ENCODE results near the gene UVRAG.

UVRAG gene

GRCh38 chr11:76155500-76156227 is 340.7 kb downstream of the UVRAG start:
- no peak for DNase-seq

GRCh38 chr11:76156971-76157427 is 342.0 kb downstream of the UVRAG start:
- peak in 1 of 5 experiments; percentile 8 for DNase-seq

GRCh38 chr11:76157891-76158290 is 342.9 kb downstream of the UVRAG start:
- DNase-seq: no peak

GRCh38 chr11:76158394-76159302 is 343.6 kb downstream of the UVRAG start:
- peak in 1 of 5 experiments; percentile 3 for DNase-seq

- no peak for DNase-seq
These were observed 344.4 kb downstream of the UVRAG start for GRCh38 chr11:76159303-76159937.

DNA sequence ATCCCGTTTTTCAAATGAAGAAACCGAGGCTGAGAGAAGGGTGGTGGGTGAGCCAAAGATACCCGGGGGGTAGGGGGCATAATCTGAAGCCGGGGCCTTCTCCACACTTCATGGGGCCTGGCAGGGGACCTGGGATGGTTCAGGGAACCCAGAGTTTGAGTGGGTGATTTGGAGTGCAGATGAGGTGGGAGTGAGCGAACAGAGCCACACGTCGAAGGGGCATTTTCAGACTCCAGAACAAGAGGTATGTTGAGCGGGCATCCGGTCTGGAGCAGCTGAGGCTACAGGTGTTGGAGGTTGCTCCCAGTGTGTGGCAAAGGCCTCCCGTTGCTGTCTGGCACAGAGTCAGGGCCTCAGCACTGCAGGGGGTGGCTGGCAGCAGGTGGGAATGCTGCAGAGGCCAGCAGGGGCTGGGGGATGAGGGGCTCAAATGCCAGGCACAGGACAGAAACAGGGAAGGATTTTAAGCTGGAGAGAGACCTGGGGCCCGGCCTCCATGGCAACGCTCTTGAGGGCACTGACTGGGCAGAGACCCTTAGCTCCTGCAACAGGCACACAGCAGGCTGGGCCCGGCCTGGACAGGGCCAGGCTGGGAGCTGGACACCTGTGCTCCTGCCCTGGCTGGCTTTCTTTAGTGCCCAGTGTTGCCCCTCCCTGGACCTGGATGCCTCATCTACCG is 345.1 kb downstream of the UVRAG start:
- DNase-seq: peak in 1 of 5 experiments; percentile 5

- DNase-seq: no peak
These were observed 345.8 kb downstream of the UVRAG start for GRCh38 chr11:76160856-76161255.

- DNase-seq: peak in 1 of 5 experiments; percentile 5
These were observed 346.4 kb downstream of the UVRAG start for GRCh38 chr11:76161261-76161961.

DNA sequence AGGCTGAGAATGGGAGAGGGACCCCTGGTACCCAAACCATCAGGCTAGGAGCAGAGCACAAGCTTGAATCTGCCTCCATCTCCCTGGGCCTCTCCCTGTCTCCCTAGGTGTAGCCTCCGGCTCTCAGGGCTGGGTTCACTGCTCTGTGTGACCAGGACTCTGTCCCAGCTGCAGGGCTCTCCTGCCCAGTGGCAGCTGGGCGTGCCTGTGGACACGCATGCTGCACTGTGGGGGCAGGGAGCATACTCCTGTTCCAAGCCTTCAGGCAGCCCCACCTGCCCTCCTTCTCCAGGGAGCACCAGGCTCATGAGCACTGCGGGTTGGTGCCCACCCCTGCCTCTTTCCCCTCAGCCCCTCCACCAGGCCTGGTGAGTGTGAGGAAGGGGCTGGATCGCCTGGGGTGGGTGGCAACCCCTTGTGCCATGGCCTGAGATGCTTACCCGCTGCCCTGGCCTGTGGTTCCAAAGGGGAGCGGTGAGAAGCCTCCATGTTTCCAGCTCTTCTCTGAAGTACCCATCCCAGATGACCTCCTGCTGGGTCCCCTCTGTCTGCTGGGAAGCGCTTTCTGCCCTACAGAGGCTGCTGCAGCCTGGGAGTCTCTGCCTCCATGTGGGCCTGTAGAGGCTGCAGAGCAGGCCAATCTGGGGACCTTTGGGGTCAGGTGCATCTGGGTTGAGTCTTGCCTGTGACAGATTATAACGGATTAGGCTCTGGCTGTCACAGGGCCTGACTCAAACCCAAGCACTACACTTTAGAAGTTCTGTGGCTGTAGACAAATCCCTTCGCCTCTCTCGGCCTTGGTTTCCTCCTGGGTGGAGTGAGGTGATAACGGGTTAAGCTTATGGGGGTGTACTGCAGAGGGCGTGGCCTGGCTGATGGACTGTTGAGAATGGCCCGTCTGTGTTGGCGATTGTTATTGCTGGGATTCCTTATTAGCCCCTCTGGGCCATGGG is 347.6 kb downstream of the UVRAG start:
- no peak for DNase-seq

GRCh38 chr11:76163289-76163880 is 348.4 kb downstream of the UVRAG start:
- DNase-seq: no peak

GRCh38 chr11:76164081-76164480 is 349.1 kb downstream of the UVRAG start:
- no peak for DNase-seq

- no peak for DNase-seq
These were observed 350.1 kb downstream of the UVRAG start for GRCh38 chr11:76164861-76165751.

DNA sequence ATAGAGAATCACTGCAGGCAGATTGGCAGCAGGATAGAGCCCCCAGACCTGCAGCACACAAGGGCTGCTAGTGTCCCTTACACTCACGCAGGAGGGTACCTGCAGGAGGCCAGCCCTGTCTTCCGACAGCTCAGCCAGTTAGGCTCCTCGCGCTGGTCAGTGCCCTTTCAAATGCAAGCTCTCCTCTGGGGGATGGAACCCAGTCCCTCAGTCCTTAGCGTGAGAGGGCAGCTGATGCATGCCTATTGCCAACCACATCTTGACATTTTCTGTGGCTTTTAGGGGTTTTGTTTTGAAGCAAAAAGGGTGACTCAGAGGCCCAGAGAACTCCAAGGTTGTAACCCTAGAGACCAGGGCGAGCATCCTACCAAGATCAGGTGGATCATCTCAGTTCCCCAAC is 351.3 kb downstream of the UVRAG start:
- peak in 1 of 5 experiments; percentile 75 for DNase-seq

DNA sequence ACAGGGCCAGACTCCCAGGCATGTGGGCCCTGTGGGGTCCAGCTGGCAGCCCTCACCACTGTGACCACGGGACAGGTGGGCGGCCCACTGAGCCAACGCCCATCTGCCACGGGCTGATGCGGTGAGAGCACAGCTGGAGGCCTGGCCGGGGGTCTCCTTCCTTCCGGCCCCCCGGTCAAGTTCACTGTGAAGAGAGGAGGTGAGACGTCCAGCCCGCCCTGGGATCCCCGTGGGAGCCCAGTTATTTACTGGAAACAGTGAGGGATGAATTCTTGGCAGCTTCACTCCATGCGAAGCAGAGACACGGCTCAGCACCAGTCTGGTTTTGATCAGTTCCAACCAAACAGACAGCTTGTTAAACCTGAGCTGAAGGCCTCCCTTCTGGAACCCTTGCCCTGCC is 352.6 kb downstream of the UVRAG start:
- DNase-seq: no peak

DNA sequence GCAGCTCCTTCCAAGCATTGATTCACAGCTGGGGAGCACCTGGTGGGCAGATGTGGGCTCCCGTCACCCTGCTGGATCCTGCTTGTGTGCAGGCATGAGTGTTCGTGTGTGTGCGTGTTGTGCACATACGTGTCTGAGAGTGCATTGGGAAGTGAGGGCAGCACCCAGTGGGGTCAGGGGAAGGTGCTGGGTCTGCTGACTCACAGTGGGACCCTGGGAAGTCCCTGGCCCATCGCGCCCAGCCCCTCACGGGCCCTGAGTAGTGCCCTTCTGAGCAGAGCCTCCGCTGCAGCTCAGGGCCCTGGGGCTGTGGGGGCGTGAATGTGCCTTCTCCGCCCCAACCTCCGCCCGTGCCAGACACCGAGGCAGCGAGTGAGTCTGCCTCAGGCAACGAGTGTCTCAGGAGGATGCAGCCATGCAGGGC is 354.5 kb downstream of the UVRAG start:
- no peak for DNase-seq

GRCh38 chr11:76170468-76170867 is 355.5 kb downstream of the UVRAG start:
- no peak for DNase-seq

GRCh38 chr11:76172583-76172982 is 357.6 kb downstream of the UVRAG start:
- DNase-seq: no peak

DNA sequence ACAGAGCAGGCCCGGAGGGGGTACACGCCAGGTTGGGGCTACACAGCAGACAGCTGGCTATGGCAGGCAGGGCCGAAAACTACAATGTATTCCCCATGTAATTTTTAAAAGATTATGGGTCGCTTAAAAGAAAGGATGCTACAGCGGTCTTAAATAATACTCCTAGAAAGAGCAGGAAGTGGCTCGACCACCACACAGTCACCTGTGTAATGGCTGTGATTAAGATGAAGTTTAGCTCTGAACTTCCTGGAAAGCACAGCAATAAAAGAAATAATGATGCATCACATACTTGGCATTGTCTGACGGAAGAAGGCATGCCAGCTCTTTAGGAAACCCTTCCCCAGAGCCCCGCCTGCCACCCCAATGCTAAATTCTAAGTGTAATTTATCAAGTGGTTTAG is 358.7 kb downstream of the UVRAG start:
- no peak for DNase-seq

- DNase-seq: no peak
These were observed 359.3 kb downstream of the UVRAG start for GRCh38 chr11:76174330-76174729.
